CD4-positive, alpha-beta T cell treated with Interleukin-15 for 1 hour (primary cell): ENCODE results near the gene RPS6KC1.

Experiments
- DNase-seq: peaks from one replicate; pipeline ENCODE4 v3.0.0-alpha.2; 2020

RPS6KC1 gene

DNA sequence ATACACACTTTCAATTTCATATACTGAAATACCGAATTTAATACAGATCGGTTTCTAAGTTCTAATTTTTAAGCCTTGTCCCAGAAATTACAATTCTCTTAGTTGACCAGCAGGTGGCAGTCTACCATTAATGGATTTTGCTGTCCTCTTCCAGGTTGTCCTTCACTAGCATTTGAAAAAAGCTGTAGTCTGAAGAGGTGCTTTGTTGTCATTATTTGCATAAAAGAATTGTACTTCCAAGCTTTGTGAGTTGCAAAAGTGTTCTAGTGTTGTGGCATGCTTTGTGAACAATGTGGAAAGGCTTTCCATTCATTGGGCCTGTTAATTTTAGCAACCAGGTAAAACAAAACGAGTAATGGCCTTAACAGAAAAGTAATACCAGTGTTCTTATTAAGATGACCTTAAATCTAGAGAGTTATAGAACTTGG is 193.6 kb downstream of the RPS6KC1 start:
- DNase-seq = no peak

DNA sequence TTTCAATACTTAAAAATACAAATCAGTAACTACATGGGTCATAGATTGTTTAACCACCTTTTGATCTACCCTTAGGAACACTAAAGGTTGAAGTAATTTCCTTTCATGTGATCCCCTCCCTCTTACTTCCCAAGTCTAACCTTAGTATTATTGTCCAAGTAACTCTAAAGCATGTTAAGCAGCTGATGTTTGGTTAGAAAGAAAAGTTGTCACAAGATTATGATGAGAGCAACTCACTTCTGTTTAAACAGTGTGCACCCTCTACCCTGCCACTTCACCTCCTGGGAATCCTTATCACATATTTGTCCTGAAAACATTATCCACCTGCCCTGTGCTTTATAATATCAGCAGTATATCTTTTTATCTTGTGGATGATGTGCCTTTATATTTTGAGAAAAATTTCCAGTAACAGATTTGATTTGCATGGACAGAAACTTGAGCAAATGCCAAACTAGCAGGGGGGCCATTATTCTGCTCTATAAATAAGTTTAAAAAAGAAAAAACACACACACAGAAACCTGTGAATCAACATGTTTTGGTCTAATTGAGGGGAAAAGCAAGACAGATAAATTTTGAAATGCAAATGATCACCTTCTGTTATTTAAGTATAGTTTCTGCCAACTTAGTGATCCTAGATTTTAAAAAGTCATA is 194.3 kb downstream of the RPS6KC1 start:
- DNase-seq = no peak

DNA sequence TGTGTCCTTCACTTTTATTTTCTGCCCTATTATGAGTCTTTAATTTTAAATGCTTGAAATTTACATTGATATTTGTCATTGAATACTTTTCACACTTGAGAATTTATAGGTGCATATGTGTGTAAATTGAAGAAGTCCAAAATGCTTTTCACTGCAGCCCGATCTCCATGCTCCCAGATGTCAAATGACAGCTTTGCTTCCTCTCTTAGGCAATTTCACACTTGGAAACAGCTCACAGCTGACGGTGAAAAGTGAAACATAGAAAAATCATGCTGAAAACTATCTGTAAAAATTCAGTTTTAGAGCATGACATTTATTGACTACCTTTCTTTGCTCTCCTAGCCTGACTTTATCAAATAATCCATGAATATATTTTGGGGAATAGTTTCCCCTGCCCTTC is 196.0 kb downstream of the RPS6KC1 start:
- DNase-seq = no peak

DNA sequence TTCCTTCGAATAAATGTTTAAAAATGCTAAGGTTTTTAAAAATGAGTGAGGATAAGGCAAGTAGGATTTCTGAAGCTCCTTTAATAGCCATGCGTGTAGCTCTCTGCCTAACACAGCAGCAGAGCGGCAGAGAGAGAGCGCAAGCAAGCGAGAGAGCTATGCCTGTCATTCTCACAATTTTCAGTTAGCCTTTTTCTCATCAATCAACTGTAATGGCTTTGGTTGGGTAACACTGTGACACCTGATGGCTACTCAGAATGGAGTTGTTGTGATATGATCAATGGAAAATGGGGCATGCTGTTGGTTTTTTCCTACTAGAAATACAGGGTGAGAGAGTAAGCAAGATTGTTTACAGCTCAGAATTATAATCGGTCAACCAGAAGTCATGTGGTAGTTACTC is 198.4 kb downstream of the RPS6KC1 start:
- no peak for DNase-seq

DNA sequence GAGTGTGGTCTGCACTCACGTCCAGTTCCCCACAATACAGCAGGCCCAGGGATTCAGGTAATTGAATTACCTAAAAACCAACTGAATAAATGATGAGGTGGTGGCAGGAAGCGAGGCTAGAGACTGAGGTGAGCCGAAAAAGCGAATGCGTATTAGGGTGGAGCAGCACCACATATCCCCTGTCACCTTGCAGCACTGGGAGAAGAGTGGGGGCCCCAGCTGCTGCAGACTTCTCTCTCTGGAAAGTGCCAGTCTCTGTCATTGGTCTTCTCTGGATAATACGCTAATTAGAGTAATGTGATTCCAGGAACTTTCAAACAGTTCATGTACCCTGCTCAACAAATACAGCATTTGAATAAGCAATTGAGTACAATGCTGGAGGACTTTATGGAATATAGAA is 199.0 kb downstream of the RPS6KC1 start:
- no peak for DNase-seq

DNA sequence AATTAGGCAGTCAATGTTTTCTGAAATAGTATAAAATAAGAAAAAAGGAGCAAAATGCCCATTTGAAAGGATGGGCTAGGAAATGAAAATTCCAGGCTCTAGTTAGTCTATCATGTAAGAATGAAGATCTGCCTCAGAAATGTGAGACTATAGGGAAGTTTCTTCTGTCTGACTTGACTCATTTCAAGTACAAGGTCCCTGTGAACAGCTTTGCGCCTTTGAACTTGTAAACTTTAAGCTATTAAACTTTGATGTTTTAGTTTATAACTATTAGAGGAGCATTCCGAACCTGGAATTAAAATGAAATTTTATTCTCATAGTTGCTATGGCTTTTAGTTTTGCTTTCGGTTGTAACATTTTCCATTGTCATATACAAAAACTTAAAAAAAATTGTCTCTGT is 199.4 kb downstream of the RPS6KC1 start:
- no peak for DNase-seq

DNA sequence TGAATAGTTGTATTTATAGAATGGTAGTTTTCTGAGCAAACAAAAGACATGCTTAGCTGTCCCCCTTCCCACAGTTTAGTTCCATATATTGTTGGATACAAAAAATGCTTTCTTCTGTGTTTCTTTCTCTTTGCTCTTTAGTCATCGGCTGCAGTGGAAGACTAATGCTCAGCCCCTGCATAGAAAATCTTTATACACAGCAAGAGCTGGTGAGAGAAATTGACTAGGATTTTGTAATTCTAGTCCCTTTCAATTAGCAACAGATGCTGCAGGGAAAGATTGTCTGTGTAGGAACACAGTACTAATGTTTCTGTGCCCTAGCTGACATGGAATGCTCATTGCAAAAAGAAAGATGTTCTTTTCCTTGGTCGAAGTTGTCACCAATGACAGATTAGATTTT is 200.9 kb downstream of the RPS6KC1 start:
- DNase-seq = no peak

DNA sequence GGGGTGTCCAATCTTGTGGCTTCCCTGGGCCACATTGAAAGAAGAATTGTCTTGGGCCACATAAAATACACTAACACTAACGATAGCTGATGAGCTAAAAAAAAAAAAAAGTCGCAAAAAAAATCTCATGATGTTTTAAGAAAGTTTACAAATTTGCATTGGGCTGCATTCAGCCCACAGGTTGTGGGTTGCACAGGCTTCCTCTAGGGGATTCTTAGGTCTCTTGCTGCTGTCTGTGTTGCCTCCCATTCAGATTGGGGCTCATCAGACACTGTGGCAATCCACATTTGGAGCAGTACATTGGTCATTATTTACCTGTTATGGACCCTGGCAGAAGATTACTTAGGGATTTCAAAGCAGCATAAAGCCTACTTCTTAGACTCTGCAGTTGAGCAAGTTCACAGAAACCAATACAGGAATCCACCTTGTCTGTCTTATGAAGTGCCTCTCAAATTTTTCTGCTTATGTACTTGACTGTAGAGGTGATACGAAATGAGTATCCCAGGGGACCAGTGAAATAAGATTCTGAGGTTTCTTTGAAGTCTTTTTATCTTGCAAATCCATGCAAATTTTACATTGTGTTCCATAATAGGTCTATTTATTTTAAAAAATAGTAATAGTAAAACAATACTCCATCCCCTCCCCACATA is 205.5 kb downstream of the RPS6KC1 start:
- DNase-seq = no peak

DNA sequence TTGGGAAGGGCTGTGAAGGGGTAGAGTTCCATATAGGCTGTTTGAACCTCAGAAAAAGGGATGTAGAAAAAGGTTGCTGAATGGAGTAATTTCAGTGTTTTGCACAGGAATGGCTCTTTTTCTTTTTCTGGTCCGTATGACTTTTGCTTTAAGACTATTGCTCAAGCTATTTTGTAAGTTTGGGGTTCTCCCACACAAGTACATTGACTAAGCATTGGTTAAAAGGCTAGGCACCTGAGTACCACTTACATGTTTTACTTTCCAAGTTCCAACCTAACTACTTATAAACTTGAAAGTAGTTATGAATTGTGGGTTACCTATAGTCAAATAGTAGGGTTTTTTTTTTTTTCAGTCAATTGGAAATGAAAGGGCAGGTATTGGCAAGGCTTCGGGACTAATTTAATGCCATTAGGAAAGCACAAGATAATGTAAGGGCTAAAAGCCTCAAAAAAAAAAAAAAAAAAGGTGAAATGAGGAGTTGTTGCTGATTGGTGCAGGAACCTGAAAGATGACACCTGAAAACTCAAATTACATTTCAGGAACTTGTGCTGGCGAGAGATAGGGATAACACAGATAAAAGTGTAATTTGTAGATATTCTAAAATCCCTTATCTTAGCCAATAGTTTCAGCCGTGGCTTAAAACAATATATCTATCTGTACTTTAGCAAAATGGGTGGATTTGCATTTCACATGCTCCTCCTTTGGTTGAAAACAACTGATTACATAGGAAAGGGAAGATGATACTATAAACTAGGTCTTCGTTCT is 209.5 kb downstream of the RPS6KC1 start:
- no peak for DNase-seq

DNA sequence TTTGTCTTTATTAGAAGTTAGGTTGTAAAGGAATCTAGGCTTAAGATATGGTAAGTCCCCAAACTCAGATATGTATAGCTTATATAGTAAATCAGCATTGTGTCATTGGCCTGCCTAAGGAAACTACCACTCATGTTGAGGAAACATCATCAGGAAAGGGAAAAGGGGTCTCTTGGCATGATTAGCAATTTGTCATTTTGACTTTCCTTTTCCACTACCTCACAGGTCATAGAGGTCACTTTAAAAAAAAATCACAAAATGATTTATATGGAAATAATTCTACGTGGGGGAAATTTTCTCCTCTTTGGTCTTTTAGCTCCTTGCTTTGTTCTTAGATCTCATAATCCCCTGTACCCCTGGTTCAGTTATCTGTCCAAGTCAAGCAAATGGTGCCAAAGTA is 213.5 kb downstream of the RPS6KC1 start:
- DNase-seq = no peak

DNA sequence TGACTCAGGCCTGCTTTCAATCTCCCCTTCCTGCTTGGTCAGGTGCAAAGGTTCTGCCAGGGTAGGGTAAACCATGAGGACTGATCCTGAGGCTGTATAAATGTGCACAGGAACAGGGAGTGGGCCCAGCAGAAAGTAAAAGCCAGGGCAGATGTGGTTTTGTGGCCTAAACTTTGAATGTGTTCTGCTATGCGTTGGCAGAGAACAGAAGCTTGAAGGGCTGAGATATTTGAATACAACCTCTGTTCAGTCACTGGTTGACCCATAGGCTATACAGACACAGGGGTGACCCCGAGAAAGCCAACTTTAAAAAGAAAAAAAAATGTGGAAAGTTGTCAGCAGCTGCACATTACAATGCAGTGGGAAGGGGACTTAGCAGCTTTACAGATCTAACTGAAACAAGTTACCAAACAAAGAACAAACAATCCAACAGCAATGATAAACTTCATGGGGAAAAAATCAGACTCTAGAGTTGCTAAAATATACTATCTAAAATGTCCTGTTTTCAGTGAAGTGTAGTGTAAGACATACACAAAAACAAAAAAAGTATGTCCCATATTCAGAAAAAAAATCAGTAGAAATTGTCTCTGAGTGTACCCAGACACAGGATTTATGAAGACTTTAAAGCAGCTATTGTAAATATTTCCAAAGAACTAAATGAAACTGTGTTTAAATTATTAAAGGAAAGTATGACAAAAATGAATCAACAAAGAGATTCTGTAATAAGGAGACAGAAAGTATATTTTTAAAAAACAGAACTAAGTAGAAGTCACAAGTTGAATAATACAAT is 216.1 kb downstream of the RPS6KC1 start:
- DNase-seq = no peak

DNA sequence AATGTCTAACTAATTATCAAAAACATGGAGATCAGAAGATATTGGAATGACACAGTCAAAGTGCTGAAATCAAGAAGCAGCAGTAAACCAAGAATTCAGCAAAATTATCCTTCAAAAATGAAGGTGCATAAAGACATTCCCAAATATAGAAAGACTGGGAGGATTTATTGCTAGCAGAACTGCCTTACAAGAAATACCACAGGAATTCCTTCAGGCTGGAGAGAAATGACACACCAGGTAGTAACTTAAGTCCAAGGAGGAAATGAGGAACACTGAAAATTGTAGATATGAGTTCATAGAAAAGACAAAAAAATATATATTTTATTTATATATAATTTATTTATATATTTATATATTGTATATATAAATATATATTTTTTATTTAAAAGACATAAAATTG is 217.2 kb downstream of the RPS6KC1 start:
- DNase-seq = no peak

DNA sequence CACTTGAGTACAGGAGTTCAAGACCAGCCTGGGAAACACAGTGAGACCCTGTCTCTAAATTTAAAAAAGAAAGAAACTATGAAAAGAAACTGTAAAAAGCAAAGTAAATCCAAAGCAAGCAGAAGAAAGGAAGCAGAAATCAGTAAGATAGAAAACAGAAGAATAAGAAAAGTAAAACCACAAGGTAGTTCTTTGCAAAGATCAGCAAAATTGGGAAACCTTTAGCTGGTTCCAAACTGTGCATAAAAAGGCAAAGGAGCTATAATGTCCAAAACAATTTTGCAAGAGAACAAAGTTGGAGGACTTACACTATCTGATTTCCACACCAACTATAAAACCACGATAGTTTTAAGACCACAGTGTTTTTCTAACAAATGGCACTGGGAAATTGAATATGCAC is 218.8 kb downstream of the RPS6KC1 start:
- DNase-seq = no peak

DNA sequence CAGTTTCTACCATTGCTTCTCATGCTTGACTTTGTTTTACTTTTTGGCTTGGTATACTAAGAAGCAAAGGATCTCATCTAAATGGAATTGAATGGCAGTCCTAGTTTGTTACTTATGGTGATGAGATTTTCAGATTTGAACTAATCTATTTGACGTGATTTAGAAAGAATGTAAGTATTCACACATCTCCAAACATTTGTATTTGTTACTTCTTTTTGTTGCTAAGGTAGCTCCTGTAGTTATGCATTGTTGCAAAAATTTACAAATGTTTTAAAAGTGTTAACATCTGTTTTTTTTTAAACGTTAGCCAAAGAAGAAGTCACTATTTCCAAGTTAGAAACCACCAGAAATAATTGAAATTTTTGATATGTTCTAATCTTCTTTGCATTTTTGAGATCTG is 222.5 kb downstream of the RPS6KC1 start:
- DNase-seq = no peak

DNA sequence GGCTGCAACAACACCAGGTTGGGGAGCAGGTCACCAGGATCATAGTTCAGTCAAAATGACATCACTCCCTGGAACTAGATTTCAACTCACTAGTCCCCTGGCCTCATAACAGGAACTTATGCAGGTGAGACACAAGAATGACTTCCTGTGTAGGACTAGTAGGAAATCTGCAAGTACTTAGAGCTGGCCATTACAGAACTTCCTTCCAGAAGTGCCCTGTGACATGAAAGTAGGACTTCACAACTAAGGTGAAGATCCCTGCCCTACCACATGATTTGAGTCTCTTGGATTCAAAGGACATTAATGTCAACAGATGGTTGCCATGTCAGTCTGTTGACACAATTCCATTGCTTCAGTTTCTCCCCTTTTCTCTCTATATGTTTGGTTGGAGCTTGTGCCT is 223.1 kb downstream of the RPS6KC1 start:
- DNase-seq = no peak

DNA sequence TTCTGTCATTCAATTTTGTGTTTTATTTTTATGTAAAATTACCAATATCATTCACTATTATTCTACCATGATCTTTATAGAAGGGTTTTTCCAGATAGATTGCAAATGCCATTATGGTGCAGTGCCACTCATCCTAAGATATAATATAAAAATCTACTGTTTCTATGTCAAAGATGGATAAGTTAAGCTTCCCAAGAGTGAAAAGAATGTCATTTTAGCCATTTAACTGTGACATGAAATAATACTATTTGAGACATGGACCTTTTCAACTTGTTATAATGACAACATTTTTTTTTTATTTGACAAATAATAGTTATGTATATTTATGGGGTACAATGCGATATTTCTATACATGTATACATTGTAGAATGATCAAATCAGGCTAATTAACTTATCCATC is 224.3 kb downstream of the RPS6KC1 start:
- DNase-seq = no peak

DNA sequence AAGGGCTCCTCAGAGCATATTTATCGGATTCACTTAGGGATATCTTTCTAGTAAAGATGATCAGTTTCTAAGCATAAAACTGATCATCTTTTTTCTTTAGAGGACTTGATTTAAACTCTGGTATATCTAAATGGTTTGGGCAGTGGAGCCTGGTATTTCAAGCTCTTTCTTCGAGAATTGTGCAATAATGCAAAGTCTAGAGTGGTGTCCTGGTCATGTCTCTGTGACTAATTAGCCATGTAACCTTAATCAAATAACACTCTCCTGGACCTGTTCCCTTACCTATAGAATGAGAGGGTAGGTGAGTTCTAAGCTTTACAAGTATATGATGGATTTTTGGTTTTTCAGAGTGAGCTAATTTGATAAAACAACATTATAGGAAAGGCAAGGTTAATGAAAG is 225.2 kb downstream of the RPS6KC1 start:
- no peak for DNase-seq

DNA sequence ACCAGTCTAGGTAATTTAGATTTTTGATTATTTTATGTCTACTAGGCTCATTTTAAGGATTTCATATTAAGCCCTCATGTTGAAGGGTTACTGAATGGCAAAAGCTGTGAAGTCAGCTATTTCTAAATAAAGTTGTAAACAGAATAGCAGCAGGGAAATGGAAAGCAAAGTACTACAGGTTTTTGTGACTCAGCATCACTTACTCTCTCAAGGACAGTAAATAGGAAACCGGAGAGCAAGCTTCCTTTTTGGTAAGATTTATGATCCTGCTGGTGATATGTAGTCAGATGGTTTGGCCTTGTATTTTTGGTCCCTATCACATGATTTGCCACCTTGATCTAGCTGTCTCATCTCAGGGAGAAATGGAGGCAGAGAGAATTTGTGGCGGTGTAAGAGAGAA is 226.0 kb downstream of the RPS6KC1 start:
- no peak for DNase-seq

DNA sequence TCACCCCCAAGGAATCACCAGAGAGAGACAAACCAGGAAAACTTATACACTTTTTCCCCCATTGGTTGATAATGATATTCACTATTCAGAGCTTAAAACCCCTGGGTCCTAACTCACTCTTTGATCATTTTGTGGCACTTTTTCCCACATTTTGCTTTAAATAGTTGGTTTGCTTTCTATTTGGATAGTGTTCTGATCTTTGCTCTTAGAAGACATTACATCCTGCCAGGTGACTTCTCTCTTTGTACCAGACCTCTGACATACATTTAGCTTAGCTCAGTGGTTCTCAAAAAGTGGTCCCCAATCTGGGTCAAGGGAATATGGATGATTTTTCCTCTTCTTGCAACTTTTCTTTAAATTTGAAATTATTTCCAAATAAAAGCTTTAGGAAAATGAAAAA is 228.4 kb downstream of the RPS6KC1 start:
- DNase-seq = no peak

DNA sequence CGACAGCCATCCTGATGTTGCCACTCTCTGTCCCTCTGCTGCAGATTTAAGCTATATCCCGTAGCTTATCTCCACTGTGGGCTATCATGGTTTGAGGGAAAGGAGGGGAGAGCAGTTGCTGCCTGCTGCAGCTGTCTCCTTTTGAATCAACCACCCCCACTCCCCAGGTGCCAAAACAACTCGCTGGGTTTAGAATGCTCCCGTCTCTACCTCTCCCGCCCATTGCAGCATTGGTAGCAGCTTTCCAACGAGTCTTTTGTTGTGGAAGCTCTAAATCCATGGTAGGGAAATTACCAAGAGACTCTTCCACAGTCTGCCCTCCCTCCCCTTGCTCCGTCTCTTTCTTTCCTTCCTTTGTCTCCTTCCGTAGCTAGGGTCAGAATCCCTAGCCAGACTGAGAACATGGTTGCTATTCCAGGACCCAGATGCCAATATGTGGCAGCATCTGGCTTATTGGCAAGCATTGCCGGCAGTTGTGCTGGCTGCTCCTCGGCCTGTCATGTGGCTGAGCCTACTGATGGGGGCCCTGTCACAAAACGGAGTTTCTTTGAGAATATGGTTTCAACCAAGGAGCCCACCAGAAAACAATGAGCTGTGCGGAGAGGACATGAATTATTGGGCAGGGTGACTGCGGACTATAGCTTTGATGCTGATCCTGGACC is 230.7 kb downstream of the RPS6KC1 start:
- no peak for DNase-seq

DNA sequence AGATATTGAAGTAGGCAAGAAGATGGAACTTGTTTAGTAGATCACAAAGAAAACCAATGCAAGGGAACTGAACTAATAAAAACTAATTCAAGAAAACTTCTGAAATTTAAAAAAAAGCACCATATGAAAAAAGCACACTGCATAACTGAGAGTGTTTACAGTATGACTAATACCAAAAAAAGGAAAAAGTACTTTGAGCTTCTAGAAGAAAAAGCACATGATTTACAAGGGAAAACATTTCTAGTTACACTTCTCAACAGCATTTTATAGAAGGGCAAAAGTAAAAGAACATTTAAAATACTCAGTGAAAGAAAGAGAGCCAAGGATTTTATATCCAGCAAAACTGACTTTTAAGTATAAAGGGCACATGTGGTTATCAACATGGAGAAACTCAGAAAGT is 233.6 kb downstream of the RPS6KC1 start:
- DNase-seq = no peak

DNA sequence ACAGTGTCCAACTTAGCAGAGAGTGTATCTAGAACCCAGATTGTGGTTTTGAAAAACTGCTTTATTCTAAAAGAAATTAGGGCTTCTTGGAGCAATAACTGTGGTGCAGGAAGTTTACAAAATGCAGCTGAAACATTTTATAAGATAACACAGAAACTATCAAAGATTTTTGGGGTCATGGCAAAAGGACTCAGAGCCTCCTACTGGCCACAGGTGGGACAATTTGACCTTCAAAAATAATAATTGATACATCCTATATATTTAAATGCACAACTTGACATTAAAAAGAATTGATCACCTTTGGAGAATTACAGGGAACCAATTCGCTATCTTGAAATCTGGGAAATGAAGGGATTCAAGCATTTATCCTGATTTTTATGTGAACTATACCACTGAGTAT is 235.2 kb downstream of the RPS6KC1 start:
- DNase-seq = no peak

DNA sequence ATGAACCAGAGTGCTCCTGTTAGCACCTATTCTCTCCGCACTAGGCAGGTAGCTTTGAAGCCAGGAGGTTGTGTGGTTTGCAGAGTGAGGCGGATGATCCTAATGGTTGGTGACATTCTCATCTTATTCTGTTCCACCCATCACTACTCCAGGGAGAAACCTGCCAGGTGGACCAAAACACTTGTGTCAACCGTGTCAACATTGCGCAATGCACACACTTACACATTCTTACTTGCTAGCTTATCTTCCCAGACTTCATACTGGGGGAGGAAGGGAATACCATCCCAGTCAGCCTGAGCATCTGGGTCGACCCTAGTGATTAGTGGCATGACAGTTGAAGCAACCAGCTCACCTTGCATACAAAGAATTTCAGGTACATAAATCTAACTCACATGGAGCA is 236.9 kb downstream of the RPS6KC1 start:
- DNase-seq = no peak
